Inferior parietal cortex (tissue), 1 donor: Measurements from ENCODE around the gene HOXA3.
A peak's percentile ranks its signal among the peaks of the same experiment; 100 is the strongest.

Experiments
- DNase-seq: peaks from one replicate; pipeline ENCODE4 v3.0.0-alpha.2; 2016; ENCODE audit errors: extremely low spot score

Gene HOXA3

GRCh38 chr7:27189295-27189996 is 37.1 kb upstream of the HOXA3 start:
- DNase-seq, result no peak

- DNase-seq, result no peak
Measured at GRCh38 chr7:27188386-27189294, 36.3 kb upstream of the HOXA3 start.

GRCh38 chr7:27187475-27188385 is 35.3 kb upstream of the HOXA3 start:
- no peak for DNase-seq

GRCh38 chr7:27186668-27187474 is 34.5 kb upstream of the HOXA3 start:
- no peak for DNase-seq

- no peak for DNase-seq
Measured at GRCh38 chr7:27185854-27186667, 33.7 kb upstream of the HOXA3 start.

GRCh38 chr7:27185013-27185853 is 32.9 kb upstream of the HOXA3 start, which contains the start of gene HOXA11:
TSS of gene HOXA11 (minus strand) at chr7:27185232. CDS start at chr7:27185144, 88 bp downstream.
- no peak for DNase-seq

- no peak for DNase-seq
Measured at GRCh38 chr7:27184337-27185012, 32.1 kb upstream of the HOXA3 start.

- no peak for DNase-seq
Measured at GRCh38 chr7:27183682-27184336, 31.4 kb upstream of the HOXA3 start.

- DNase-seq, result no peak
Measured at GRCh38 chr7:27182861-27183681, 30.7 kb upstream of the HOXA3 start.

GRCh38 chr7:27182285-27182841 is 30.0 kb upstream of the HOXA3 start:
- no peak for DNase-seq

- no peak for DNase-seq
Measured at GRCh38 chr7:27181795-27182275, 29.5 kb upstream of the HOXA3 start.

GRCh38 chr7:27180431-27181420 is 28.3 kb upstream of the HOXA3 start:
- DNase-seq, result no peak

- peak; percentile 19 for DNase-seq
Measured at GRCh38 chr7:27179503-27180430, 27.4 kb upstream of the HOXA3 start.

GRCh38 chr7:27179030-27179429 is 26.6 kb upstream of the HOXA3 start:
- DNase-seq, result no peak
